ENCODE data around the gene TMEM154.

- no peak for TF ChIP-seq POLR2A (IDR thresholded peaks at IDR 0.05; ENCODE audit: low read depth, low read length)
- TF ChIP-seq TAF1 (IDR thresholded peaks at IDR 0.05; ENCODE audit: low read depth, low read length), result no peak
Measured at GRCh38 chr4:152729466-152729865, 49.7 kb upstream of the TMEM154 start.
